HepG2 (cell line): ENCODE data around the gene MARVELD3. TPM values are rescaled to one million over a fixed set of nuclear protein-coding genes. Genes with fewer than 3 reads are reported as not detected.
A peak's percentile ranks its signal among the peaks of the same experiment; 100 is the strongest.

Experiments used
- BRD4 ChIP-seq: sonication (generic); formaldehyde crosslinking; IDR thresholded peaks from 2 replicates; pipeline ENCODE4 v1.4.0; 2020; ENCODE audit warnings: missing genetic modification reagents
- CEBPG ChIP-seq: IDR thresholded peaks from 2 replicates; pipeline ENCODE4 v1.6.1; 2016
- FOXA1 ChIP-seq, 2 experiments: fragments of 450-650 bp in 1 of 2; sonication (generic) in 1 of 2; formaldehyde crosslinking in 1 of 2; IDR thresholded peaks; 2 replicates each; pipeline versions ENCODE4 v1.4.0 to v1.6.1; 2016 to 2020; ENCODE audit warnings: missing genetic modification reagents in 1 of 2
- KLF13 ChIP-seq: sonication (generic); formaldehyde crosslinking; IDR thresholded peaks from 2 replicates; pipeline ENCODE4 v1.4.0; 2020; ENCODE audit warnings: mild to moderate bottlenecking, missing genetic modification reagents
- MBNL3 ChIP-seq: fragments of 250-450 bp; sonication (Bioruptor Pico); conservative IDR thresholded peaks from 2 replicates; pipeline ENCODE4 v1.8.0; 2022; ENCODE audit warnings: mild to moderate bottlenecking, inconsistent platforms
- PAWR ChIP-seq: sonication (generic); formaldehyde crosslinking; IDR thresholded peaks from 2 replicates; pipeline ENCODE4 v1.4.0; 2020; ENCODE audit warnings: missing genetic modification reagents, mild to moderate bottlenecking, borderline replicate concordance
- SMYD3 ChIP-seq: sonication (generic); formaldehyde crosslinking; IDR thresholded peaks from 2 replicates; pipeline ENCODE4 v1.8.1; 2023; ENCODE audit warnings: mild to moderate bottlenecking, missing genetic modification reagents
- SP5 ChIP-seq: IDR thresholded peaks from 2 replicates; pipeline ENCODE4 v1.6.1; 2016; ENCODE audit warnings: low read depth, borderline replicate concordance
- ZNF768 ChIP-seq: sonication (generic); formaldehyde crosslinking; IDR thresholded peaks from 2 replicates; pipeline ENCODE4 v1.4.0; 2020; ENCODE audit warnings: missing genetic modification reagents
- ZNF773 ChIP-seq: sonication (generic); formaldehyde crosslinking; IDR thresholded peaks from 2 replicates; pipeline ENCODE4 v1.4.0; 2020; ENCODE audit warnings: missing genetic modification reagents, borderline replicate concordance
- polyA plus RNA-seq, 8 experiments: library from polyadenylated mRNA; depleted of rRNA in 3 of 8; stranded (reverse) in 7 of 8; unstranded in 1 of 8; fragments of >200 nt; fragmentation: Illumina TruSeq in 4 of 8; extraction: Trizol in 4 of 8; gene quantifications; 2 replicates each; pipeline versions ENCODE4 v1.2.1 to v1.2.3, GENCODE V29; 2011 to 2016; ENCODE audit warnings: low read depth in 4 of 8, missing spikeins in 1 of 8, mixed read lengths in 1 of 8; ENCODE audit not compliant: insufficient read depth in 1 of 8
- total RNA-seq, 5 experiments: library from RNA; depleted of rRNA; stranded (reverse); fragments of >200 nt; fragmentation: Illumina TruSeq; extraction: Trizol; gene quantifications; 2 replicates each; pipeline ENCODE4 v1.2.3, GENCODE V29; 2016; ENCODE audit warnings: low read depth in 1 of 5
- TF ChIP-seq, protein P1 (sequence below), 2 experiments: sonication (generic) in 1 of 2; formaldehyde crosslinking in 1 of 2; IDR thresholded peaks; 2 replicates each; pipeline versions ENCODE4 v1.6.1 to v1.9.0; 2014 to 2022; ENCODE audit warnings: antibody characterized with exemption in 1 of 2, borderline replicate concordance in 1 of 2, inconsistent platforms in 1 of 2, low read depth in 1 of 2, missing genetic modification reagents in 1 of 2
- TF ChIP-seq, protein P2 (sequence below): sonication (generic); formaldehyde crosslinking; IDR thresholded peaks from 2 replicates; pipeline ENCODE4 v1.5.1; 2020; ENCODE audit warnings: mild to moderate bottlenecking, missing genetic modification reagents
- TF ChIP-seq, protein P3 (sequence below): sonication (generic); formaldehyde crosslinking; IDR thresholded peaks from 2 replicates; pipeline ENCODE4 v1.5.0; 2020; ENCODE audit warnings: missing genetic modification reagents
- TF ChIP-seq, protein P4 (sequence below): sonication (generic); IDR thresholded peaks from 2 replicates; pipeline ENCODE4 v1.6.1; 2016; ENCODE audit warnings: low read depth, borderline replicate concordance
- TF ChIP-seq, protein P5 (sequence below): sonication (generic); formaldehyde crosslinking; conservative IDR thresholded peaks from 2 replicates; pipeline ENCODE4 v1.4.0; 2020; ENCODE audit warnings: missing genetic modification reagents
- TF ChIP-seq, protein P6 (sequence below): sonication (generic); formaldehyde crosslinking; IDR thresholded peaks from 2 replicates; pipeline ENCODE4 v1.5.0; 2020; ENCODE audit warnings: mild to moderate bottlenecking, missing genetic modification reagents

The MARVELD3 gene
- total and polyA plus RNA-seq, 2 of the 13 experiments (the other 11 are each of a cell fraction or from before 2014, with no cell fraction given): 4.8 to 5.6 TPM

DNA sequence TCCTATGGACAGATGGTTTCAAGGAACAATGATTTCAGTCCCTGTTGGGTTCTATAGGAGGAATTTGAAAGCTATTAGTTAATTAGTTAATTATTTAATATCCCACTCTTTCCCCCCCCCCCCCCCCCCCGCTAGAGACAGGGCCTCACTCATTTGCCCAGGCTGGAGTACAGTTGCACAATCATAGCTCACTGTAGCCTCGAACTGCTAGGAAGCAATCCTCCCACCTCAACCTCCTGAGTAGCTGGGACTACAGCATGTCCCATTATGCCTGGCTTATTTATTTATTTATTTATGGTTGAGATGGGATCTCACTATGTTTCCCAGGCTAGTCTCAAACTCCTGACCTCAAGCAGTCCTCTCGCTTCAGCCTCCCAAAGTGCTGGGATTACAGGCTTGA lies 34.1 kb upstream of the MARVELD3 start (continued):
- TF ChIP-seq, protein P1, sequence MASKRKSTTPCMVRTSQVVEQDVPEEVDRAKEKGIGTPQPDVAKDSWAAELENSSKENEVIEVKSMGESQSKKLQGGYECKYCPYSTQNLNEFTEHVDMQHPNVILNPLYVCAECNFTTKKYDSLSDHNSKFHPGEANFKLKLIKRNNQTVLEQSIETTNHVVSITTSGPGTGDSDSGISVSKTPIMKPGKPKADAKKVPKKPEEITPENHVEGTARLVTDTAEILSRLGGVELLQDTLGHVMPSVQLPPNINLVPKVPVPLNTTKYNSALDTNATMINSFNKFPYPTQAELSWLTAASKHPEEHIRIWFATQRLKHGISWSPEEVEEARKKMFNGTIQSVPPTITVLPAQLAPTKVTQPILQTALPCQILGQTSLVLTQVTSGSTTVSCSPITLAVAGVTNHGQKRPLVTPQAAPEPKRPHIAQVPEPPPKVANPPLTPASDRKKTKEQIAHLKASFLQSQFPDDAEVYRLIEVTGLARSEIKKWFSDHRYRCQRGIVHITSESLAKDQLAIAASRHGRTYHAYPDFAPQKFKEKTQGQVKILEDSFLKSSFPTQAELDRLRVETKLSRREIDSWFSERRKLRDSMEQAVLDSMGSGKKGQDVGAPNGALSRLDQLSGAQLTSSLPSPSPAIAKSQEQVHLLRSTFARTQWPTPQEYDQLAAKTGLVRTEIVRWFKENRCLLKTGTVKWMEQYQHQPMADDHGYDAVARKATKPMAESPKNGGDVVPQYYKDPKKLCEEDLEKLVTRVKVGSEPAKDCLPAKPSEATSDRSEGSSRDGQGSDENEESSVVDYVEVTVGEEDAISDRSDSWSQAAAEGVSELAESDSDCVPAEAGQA (IDR thresholded peaks at IDR 0.05; ENCODE audit: low read depth): no peak
- TF ChIP-seq, protein P1 (CRISPR knock-in tag; IDR thresholded peaks at IDR 0.05; ENCODE audit: borderline replicate concordance): no peak
- TF ChIP-seq, protein P2, sequence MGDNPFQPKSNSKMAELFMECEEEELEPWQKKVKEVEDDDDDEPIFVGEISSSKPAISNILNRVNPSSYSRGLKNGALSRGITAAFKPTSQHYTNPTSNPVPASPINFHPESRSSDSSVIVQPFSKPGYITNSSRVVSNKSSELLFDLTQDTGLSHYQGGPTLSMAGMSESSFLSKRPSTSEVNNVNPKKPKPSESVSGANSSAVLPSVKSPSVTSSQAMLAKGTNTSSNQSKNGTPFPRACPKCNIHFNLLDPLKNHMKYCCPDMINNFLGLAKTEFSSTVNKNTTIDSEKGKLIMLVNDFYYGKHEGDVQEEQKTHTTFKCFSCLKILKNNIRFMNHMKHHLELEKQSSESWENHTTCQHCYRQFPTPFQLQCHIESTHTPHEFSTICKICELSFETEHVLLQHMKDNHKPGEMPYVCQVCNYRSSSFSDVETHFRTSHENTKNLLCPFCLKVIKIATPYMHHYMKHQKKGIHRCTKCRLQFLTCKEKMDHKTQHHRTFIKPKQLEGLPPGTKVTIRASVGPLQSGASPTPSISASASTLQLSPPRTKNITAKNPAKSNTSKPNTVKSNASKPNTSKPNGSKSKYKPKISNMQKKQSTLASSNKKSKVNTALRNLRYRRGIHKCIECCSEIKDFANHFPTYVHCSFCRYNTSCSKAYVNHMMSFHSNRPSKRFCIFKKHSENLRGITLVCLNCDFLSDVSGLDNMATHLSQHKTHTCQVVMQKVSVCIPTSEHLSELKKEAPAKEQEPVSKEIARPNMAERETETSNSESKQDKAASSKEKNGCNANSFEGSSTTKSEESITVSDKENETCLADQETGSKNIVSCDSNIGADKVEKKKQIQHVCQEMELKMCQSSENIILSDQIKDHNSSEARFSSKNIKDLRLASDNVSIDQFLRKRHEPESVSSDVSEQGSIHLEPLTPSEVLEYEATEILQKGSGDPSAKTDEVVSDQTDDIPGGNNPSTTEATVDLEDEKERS (CRISPR knock-in tag): no peak
- TF ChIP-seq, protein P3, sequence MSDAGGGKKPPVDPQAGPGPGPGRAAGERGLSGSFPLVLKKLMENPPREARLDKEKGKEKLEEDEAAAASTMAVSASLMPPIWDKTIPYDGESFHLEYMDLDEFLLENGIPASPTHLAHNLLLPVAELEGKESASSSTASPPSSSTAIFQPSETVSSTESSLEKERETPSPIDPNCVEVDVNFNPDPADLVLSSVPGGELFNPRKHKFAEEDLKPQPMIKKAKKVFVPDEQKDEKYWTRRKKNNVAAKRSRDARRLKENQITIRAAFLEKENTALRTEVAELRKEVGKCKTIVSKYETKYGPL (CRISPR knock-in tag): no peak
- TF ChIP-seq KLF13 (CRISPR knock-in tag): no peak
- TF ChIP-seq, protein P4, sequence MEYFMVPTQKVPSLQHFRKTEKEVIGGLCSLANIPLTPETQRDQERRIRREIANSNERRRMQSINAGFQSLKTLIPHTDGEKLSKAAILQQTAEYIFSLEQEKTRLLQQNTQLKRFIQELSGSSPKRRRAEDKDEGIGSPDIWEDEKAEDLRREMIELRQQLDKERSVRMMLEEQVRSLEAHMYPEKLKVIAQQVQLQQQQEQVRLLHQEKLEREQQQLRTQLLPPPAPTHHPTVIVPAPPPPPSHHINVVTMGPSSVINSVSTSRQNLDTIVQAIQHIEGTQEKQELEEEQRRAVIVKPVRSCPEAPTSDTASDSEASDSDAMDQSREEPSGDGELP: no peak
- TF ChIP-seq BRD4: no peak
- TF ChIP-seq ZNF768 (CRISPR knock-in tag): no peak
- TF ChIP-seq PAWR (CRISPR knock-in tag): no peak
- TF ChIP-seq FOXA1 (IDR thresholded peaks at IDR 0.05): no peak
- TF ChIP-seq FOXA1 (CRISPR knock-in tag; IDR thresholded peaks at IDR 0.05): no peak
- no peak for TF ChIP-seq SP5 (CRISPR knock-in tag)
- TF ChIP-seq, protein P5, sequence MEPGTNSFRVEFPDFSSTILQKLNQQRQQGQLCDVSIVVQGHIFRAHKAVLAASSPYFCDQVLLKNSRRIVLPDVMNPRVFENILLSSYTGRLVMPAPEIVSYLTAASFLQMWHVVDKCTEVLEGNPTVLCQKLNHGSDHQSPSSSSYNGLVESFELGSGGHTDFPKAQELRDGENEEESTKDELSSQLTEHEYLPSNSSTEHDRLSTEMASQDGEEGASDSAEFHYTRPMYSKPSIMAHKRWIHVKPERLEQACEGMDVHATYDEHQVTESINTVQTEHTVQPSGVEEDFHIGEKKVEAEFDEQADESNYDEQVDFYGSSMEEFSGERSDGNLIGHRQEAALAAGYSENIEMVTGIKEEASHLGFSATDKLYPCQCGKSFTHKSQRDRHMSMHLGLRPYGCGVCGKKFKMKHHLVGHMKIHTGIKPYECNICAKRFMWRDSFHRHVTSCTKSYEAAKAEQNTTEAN (CRISPR knock-in tag): no peak
- no peak for TF ChIP-seq MBNL3 (CRISPR knock-in tag)
- no peak for TF ChIP-seq SMYD3 (CRISPR knock-in tag)
- peak; percentile 70 for TF ChIP-seq CEBPG (CRISPR knock-in tag)
- no peak for TF ChIP-seq ZNF773 (CRISPR knock-in tag)
- TF ChIP-seq, protein P6, sequence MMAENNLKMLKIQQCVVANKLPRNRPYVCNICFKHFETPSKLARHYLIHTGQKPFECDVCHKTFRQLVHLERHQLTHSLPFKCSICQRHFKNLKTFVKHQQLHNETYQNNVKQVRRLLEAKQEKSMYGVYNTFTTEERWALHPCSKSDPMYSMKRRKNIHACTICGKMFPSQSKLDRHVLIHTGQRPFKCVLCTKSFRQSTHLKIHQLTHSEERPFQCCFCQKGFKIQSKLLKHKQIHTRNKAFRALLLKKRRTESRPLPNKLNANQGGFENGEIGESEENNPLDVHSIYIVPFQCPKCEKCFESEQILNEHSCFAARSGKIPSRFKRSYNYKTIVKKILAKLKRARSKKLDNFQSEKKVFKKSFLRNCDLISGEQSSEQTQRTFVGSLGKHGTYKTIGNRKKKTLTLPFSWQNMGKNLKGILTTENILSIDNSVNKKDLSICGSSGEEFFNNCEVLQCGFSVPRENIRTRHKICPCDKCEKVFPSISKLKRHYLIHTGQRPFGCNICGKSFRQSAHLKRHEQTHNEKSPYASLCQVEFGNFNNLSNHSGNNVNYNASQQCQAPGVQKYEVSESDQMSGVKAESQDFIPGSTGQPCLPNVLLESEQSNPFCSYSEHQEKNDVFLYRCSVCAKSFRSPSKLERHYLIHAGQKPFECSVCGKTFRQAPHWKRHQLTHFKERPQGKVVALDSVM: peak; percentile 66; the same call in 1 of the 2 replicates
- TF ChIP-seq, all 625 proteins: peak for 7
